ENCODE measurements around the gene PPP2R2C. TPM values are rescaled to one million over a fixed set of nuclear protein-coding genes. Genes with fewer than 3 reads are reported as not detected.

The PPP2R2C gene
- total RNA-seq, 4 donors from 2014 or later, result 0.47 to 4.6 (median 1.0) TPM

GRCh38 chr4:6271701-6272465, 200.5 kb downstream of the PPP2R2C start:
- H3K4me1 ChIP-seq, result peaks cover 10 to 75% (median 56%) of the 10 kb centered on the region in 3 donors
- no peaks in the 10 kb centered on the region for H3K9me3 ChIP-seq
- no peaks in the 10 kb centered on the region for H3K36me3 ChIP-seq
- 18% methylated on average over 3 of the region's 15 CpGs; no CpG with 5 or more reads in 1 of the 2 donors for WGBS, 2 donors (ENCODE audit: low coverage in 1 of 2)
- TF ChIP-seq POLR2A (IDR thresholded peaks at IDR 0.05), result no peak
- no peak for TF ChIP-seq CTCF (IDR thresholded peaks at IDR 0.05)
- TF ChIP-seq POLR2AphosphoS5 (IDR thresholded peaks at IDR 0.05), result no peak
- no peak for ATAC-seq
- H3K27ac ChIP-seq, result peak overlapping the region; percentile 71 to 97 (median 94)
- H3K27me3 ChIP-seq, result no peaks in the 10 kb centered on the region
- H3K4me3 ChIP-seq, result peak overlapping the region; percentile 70 to 93

GRCh38 chr4:6271206-6271605, 201.2 kb downstream of the PPP2R2C start:
- no peaks in the 10 kb centered on the region for H3K9me3 ChIP-seq
- ATAC-seq, result no peak
- WGBS, 2 donors (ENCODE audit: low coverage in 1 of 2), result 47% methylated on average over 7 of the region's 9 CpGs; no CpG with 5 or more reads in 1 of the 2 donors
- peaks cover 10 to 69% (median 49%) of the 10 kb centered on the region in 3 donors for H3K4me1 ChIP-seq
- H3K4me3 ChIP-seq, result peak overlapping the region; percentile 70 to 93
- no peaks in the 10 kb centered on the region for H3K36me3 ChIP-seq
- TF ChIP-seq EP300 (IDR thresholded peaks at IDR 0.05), result no peak
- peak overlapping the region; percentile 71 to 97 (median 94) for H3K27ac ChIP-seq
- H3K27me3 ChIP-seq, result no peaks in the 10 kb centered on the region

- ATAC-seq, result no peak
- no peaks in the 10 kb centered on the region for H3K9me3 ChIP-seq
- 0 to 25% methylated on average over 3 to 5 of the region's 8 CpGs for WGBS, 2 donors (ENCODE audit: low coverage in 1 of 2)
- TF ChIP-seq POLR2AphosphoS5 (IDR thresholded peaks at IDR 0.05), result no peak
- TF ChIP-seq CTCF (IDR thresholded peaks at IDR 0.05), result no peak
- TF ChIP-seq EP300 (IDR thresholded peaks at IDR 0.05), result no peak
- no peak for TF ChIP-seq POLR2A (IDR thresholded peaks at IDR 0.05)
- peak overlapping the region; percentile 71 to 97 (median 94) for H3K27ac ChIP-seq
- H3K4me1 ChIP-seq, result peaks cover 7 to 63% (median 44%) of the 10 kb centered on the region in 3 donors
- H3K27me3 ChIP-seq, result no peaks in the 10 kb centered on the region
- no peaks in the 10 kb centered on the region for H3K36me3 ChIP-seq
- H3K4me3 ChIP-seq, result peak overlapping the region; percentile 70 to 93
Measured at GRCh38 chr4:6270636-6271121, 201.7 kb downstream of the PPP2R2C start.

Other genes starting within 250 kb of the PPP2R2C start
- gene WFS1, start 202.8 kb downstream of the PPP2R2C start, total RNA-seq, result 100 to 1,000 TPM in 2 of 4 donors, 10 to 100 TPM in 2; 95.7 to 137 (median 101) TPM
- gene MAN2B2, start 102.6 kb upstream of the PPP2R2C start, total RNA-seq, result 10 to 100 TPM; 20.3 to 39.3 (median 34.3) TPM
- gene MRFAP1, start 168.1 kb upstream of the PPP2R2C start, total RNA-seq, result 100 to 1,000 TPM; 202 to 358 (median 277) TPM
- gene S100P, start 221.3 kb upstream of the PPP2R2C start, total RNA-seq, result 1 to 10 TPM in 1 of 4 donors, under 1 TPM in 1, not detected in 2; 0.94 to 9.7 TPM
- gene MRFAP1L1, start 237.3 kb upstream of the PPP2R2C start, total RNA-seq, result 10 to 100 TPM; 59.2 to 74.1 (median 66.8) TPM
- gene BLOC1S4, start 243.6 kb upstream of the PPP2R2C start, total RNA-seq, result 10 to 100 TPM; 10.1 to 20.7 (median 18.7) TPM